NK-92 (cell line): ENCODE measurements around the gene SCLY.
A peak's percentile ranks its signal among the peaks of the same experiment; 100 is the strongest.
"Not testable (repeated sequence)": the region's sequence is repeated elsewhere in the genome, so short reads cannot be mapped to it uniquely, and the experiment has no call there.

Experiments
- DNase-seq: peaks from one replicate; lab custom pipeline; 2025; ENCODE audit not compliant: unreplicated experiment; lab: John Stamatoyannopoulos, UW

The SCLY gene

GRCh38 chr2:238060542-238061314 lies at the start of gene SCLY:
TSS of gene SCLY (plus strand) at chr2:238061001. CDS start at chr2:238061055, 54 bp downstream.
- DNase-seq = peak; percentile 80

GRCh38 chr2:238013806-238014205 lies 47.0 kb upstream of the SCLY start:
- DNase-seq = no peak

- no peak for DNase-seq
Measured at GRCh38 chr2:238015705-238016104, 45.1 kb upstream of the SCLY start.

GRCh38 chr2:238016526-238016925 lies 44.3 kb upstream of the SCLY start:
- DNase-seq = no peak

- DNase-seq = no peak
Measured at GRCh38 chr2:238019962-238020361, 40.8 kb upstream of the SCLY start.

DNA sequence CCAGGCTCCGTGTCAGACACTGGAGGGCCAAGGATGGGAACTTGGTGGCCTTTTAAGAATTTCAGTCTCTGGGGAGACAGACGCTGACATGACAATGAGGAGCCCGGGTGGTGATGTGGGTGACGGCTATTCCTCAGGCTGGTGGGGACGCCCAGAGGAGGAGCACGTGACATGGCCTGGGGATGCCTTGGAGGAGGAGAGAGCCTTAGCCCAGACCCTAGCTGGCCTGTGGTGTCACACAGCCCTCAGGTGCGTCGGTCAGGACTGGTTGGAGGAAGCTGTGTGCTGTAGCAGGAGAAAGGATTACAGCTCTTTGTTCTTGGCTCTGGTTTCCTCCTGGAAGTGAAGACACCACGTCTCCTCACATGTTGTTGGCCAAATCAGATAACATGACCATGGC lies 40.0 kb upstream of the SCLY start:
- DNase-seq = no peak

- no peak for DNase-seq
Measured at GRCh38 chr2:238021327-238021726, 39.5 kb upstream of the SCLY start.

GRCh38 chr2:238022594-238023157 lies 38.1 kb upstream of the SCLY start:
- DNase-seq = no peak

- no peak for DNase-seq
Measured at GRCh38 chr2:238023608-238024007, 37.2 kb upstream of the SCLY start.

GRCh38 chr2:238024986-238025385 lies 35.8 kb upstream of the SCLY start:
- no peak for DNase-seq

DNA sequence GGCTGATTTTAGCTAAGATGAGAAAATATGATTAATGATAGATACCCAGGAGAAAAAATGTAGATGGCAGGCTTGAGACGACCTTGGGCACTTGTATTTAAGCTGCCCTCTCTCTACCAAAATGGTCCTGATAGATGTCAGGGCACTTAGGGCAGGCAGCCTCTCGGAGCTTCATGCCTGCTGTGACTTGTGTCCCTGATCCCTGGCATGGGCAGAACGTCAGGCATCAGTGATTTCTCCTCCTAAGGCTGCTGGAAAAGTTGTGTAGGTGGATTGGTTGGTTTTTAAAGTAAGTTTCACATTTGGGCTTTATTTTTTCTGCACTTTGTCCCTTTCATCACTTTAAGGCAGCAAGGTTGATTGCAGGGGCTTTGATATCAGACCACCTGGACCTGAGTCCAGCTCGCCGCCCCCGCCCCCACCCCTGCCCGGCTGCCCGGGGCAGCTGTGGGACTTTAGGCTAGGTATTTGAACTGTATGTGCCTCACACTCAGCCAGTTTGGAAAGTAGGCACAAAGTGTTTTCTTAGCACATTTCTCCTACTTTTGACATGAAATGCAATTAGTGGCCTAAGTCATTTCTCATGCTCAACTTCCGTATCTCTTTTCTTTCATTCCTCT lies 35.0 kb upstream of the SCLY start:
- DNase-seq = no peak

DNA sequence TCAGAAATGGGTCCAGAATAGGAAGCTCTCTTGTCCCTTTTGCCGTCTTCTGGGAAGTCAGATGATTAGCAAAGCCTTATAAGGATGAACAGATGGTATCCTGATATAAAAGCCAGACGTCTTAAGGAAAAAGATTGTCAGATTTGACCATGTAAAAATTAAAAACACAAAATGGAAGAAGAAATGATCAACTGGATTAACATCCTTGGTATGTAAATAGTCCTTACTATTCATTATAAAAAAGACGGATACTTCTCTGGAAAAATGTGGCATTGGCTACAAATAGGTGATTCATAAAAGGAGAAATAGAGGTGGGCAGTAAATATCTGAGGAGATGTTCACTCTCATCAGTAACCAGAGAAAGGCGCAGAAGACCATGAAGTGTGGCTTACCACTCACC lies 33.7 kb upstream of the SCLY start:
- DNase-seq = no peak

- DNase-seq = no peak
Measured at GRCh38 chr2:238027591-238028415, 33.0 kb upstream of the SCLY start.

DNA sequence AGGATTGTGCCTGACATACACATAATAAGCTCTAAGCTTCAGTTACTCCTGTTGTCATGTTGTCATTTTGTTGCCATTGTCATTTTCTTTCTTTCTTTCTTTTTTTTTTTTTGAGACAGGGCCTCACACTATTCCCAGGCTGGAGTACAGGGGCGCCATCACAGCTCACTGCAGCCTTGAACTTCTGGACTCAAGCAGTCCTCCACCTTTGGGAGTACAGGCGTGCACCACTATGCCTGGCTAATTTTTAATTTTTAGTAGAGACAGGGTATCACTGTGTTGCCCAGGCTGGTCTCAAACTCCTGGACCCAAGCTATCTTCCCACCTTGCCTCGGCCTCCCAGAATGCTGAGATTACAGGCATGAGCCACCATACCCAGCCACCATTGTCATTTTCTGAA lies 30.9 kb upstream of the SCLY start:
- no peak for DNase-seq

DNA sequence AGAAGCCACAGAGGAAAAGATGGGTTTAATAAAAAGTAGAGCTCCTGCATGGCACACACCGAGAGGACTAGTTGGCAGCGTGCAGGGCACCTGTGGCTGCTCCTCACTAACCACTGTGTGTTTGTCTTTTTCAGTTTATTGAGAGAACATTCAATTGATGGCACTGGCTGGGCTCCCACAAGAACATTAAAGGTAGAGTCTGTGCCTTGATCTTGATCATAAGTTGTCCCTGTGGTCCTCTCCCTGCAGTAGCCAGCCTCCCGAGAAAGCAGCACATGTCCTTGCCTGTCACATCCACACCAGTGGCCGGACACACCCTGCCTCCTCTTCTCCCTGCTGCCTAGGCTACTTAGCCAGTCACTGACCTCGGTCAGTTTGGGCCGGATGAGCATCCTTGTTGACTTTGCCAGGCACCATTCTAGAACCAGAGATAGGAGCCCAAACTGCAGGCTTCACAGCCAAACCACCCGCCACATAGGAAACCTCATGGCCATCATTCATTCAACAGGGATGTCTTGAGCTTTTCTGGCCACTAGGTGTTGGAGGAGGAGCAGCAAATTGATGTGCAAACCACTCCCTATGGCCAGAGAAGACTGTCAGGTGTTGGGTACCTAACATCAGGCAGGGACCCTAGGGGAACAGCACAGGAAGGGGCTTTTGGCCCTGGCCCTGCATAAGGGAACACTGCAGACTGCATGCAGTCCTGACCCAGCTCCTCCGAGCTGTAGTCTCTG lies 30.2 kb upstream of the SCLY start:
- no peak for DNase-seq

- DNase-seq = no peak
Measured at GRCh38 chr2:238031751-238032150, 29.1 kb upstream of the SCLY start.

DNA sequence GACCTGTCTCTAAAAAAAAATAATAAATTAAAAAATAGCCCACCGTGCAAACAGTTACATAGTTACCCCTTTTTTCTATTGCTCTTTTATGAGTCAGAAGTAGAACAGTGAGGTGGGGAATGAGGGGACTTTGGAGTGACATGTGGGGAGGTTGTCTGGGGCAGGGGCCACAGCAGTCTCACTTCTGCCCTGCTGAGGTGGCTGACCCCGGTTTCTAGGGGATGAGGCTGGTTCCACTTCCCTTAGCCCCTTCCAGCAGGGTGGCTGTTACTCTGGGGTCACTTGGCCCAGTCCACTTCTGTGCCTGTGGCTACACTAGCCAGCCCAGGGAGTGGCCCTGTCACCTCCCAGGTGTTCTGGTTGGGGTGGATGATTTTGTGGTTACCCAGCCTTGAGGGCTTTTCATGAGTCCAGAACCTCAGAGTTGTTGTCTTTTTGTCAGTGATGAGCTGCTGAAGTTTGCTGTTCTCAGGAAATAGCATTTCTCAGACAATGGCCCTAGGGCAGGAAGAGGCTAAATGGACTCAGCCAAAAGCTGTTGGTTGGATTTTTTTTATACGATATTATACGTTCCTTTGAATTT lies 28.0 kb upstream of the SCLY start:
- DNase-seq = no peak

DNA sequence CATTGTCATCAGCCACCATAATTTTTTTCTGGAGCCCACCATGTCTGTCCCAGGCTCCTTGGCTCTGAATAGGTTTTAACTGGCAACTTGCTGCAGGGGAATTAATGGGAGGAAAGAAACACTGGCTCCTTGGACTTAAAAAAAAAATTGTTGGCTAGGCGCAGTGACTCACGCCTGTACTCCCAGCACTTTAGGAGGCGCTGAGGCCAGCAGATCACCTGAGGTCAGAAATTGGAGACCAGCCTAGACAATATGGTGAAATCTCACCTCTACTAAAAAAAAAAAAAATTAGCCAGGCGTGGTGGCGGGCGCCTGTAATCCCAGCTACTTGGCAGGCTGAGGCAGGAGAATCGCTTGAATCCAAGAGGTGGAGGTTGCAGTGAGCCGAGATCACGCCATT lies 26.8 kb upstream of the SCLY start:
- DNase-seq = not testable (repeated sequence)

- no peak for DNase-seq
Measured at GRCh38 chr2:238038203-238038602, 22.6 kb upstream of the SCLY start.

DNA sequence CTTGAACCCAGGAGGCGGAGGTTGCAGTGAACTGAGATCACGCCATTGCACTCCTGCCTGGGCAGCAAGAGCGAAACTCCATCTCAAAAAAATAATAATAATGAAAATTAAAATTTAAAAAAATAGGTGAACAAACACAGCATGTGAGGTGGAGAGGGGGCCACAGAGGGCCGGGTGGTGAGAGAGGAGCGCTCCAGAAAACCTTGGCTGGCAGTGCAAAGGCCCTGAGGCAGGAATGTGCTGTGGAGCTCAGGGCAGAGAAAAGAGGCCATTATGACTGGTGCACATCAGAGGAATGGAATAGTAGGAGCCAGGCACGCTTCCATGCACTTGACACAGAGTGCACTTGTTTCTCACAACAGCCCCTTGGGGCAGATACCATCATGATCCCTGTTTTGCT lies 21.6 kb upstream of the SCLY start:
- DNase-seq = no peak

DNA sequence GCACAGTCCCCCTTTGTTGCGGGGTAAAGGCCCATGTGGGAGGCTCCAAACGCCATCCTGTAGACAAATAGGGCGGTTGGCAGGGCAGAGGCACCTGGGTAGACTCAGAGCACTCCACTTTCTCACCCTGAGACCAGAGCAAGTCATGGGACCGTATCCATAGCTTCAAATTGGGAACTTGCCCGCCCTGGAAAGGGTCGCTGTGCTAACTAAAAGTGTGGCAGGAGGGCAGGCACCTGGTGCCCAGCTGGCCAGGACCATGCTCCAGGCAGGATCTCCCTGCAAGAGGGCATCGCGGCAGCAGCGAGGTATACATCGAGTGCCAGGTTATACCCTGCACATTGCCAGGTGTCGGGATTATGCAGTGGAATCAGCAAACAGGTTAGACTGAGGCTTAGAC lies 20.8 kb upstream of the SCLY start:
- no peak for DNase-seq
